Activated CD8-positive, alpha-beta T cell treated with anti-CD3 and anti-CD28 coated beads, Interleukin-2, amount 10 ng/mL, durations not matched to agents 7 days and 5 days (primary cell): ENCODE measurements around the gene ARHGAP26. TPM values are rescaled to one million over a fixed set of nuclear protein-coding genes. Genes with fewer than 3 reads are reported as not detected.
A peak's percentile ranks its signal among the peaks of the same experiment; 100 is the strongest.

Experiments
- ATAC-seq: fragments of 150-1000 bp; cut with Tn5 transposase; one replicate; pipeline ENCODE4 v1.10.0; 2021; ENCODE audit warnings: moderate library complexity
- CTCF ChIA-PET: fragments of 350-600 bp; sonication (Branson Sonifier 250); formaldehyde crosslinking; loops from one replicate; lab custom pipeline; 2021; ENCODE audit warnings: antibody characterized with exemption; lab: Charles Lee
- POLR2A ChIA-PET: fragments of 350-600 bp; sonication (Branson Sonifier 250); formaldehyde crosslinking; loops from one replicate; lab custom pipeline; 2021; ENCODE audit warnings: antibody characterized with exemption; lab: Charles Lee
- DNase-seq: peaks from one replicate; pipeline ENCODE4 v3.0.0-alpha.2; 2020
- H3K27ac Mint-ChIP-seq: one replicate; pipeline ENCODE4 v1.8.0; 2021; ENCODE audit warnings: mild to moderate bottlenecking, mixed read lengths
- H3K27me3 Mint-ChIP-seq: one replicate; pipeline ENCODE4 v1.8.0; 2021; ENCODE audit warnings: low read depth, mixed read lengths
- H3K36me3 Mint-ChIP-seq: one replicate; pipeline ENCODE4 v1.8.0; 2021; ENCODE audit warnings: low read depth, mixed read lengths
- H3K4me1 Mint-ChIP-seq: one replicate; pipeline ENCODE4 v1.8.0; 2021; ENCODE audit warnings: low read depth, mixed read lengths
- H3K4me3 Mint-ChIP-seq: one replicate; pipeline ENCODE4 v1.8.0; 2021; ENCODE audit warnings: mild to moderate bottlenecking, mixed read lengths
- H3K9me3 Mint-ChIP-seq: one replicate; pipeline ENCODE4 v1.8.0; 2022; ENCODE audit warnings: mixed read lengths; ENCODE audit not compliant: insufficient read depth
- total RNA-seq, 2 experiments: library from RNA; stranded (reverse); gene quantifications; one replicate each; pipeline ENCODE4 v1.2.3, GENCODE V29; 2021

Gene ARHGAP26
- total RNA-seq, 2 experiments from 2014 or later, result 25.4 to 30.3 TPM

DNA sequence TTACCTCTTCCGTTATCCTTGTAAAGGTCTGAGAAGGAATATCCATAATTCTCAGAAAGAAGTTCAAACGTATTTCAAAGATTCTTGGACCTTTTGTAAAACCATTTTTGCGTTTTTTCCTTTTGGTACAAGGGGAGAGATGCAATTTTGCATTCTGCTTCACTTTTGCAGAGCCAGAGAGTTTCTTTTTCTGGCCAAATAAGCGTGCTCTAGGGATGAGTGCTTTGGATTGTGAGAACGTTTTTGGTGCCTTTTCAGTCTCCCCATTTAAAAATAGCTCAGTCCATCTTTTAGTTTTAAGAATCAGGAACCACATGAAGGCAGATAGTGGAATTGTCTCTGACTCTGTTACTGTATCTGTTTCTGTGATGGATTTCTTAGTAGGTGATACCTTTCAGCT lies 1.5 kb downstream of the ARHGAP26 start:
- Mint-ChIP-seq H3K27me3 (no peaks in the 10 kb centered on the region), H3K9me3 (no peaks in the 10 kb centered on the region), H3K4me3 (peak overlapping the region; percentile 96), H3K4me1 (peaks cover 37% of the 10 kb centered on the region), H3K27ac (peak overlapping the region; percentile 23), H3K36me3 (peaks cover 3% of the 10 kb centered on the region)
- CTCF ChIA-PET, result interaction anchor here (0.8 to 8.1 kb wide), 13 partner anchors 8 to 117 kb away, joined by 3 to 76 read pairs (median 11); no protein-coding TSS in a partner anchor
- no peak for DNase-seq
- POLR2A ChIA-PET, result interaction anchor here (0.6 to 3.6 kb wide), 4 partner anchors 12 to 231 kb away, joined by 3 to 28 read pairs (median 21); no protein-coding TSS in a partner anchor
- no peak for ATAC-seq

- Mint-ChIP-seq H3K36me3 (peaks cover 3% of the 10 kb centered on the region), H3K4me3 (no peak overlapping the region), H3K9me3 (no peaks in the 10 kb centered on the region), H3K27me3 (no peaks in the 10 kb centered on the region), H3K4me1 (peaks cover 47% of the 10 kb centered on the region), H3K27ac (no peak overlapping the region)
- no peak for DNase-seq
- ChIA-PET CTCF (interaction anchor here (0.7 to 8.1 kb wide), 8 partner anchors 11 to 106 kb away, joined by 3 to 76 read pairs (median 26); no protein-coding TSS in a partner anchor), POLR2A (interaction anchor here (2.4 to 3.6 kb wide), 2 partner anchors 11 to 25 kb away, joined by 21 to 28 read pairs; no protein-coding TSS in a partner anchor)
- no peak for ATAC-seq
Observed at GRCh38 chr5:142772446-142773293, 2.5 kb downstream of the ARHGAP26 start.

DNA sequence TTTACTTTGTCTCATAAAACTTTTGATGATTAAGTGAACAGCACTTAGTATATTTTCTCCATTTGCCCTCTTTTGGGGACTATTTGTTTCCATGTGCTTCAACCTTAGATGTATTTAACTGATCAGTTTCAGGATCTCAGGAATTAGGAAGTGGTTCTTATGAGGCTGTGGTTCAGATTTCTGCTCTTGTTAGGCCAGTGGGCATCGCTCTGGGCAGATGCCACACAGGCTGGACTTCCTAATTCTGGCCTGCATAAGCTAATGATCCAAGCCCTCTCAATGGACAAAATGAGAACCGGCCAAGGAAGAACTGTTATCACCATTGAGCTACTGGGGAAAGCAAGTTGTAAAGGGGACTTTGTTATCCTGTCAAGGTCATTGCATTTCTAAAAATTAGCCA lies 6.9 kb downstream of the ARHGAP26 start:
- CTCF ChIA-PET, result interaction anchor here (1.4 kb wide), 1 partner anchor 23 kb away, joined by 4 read pairs; no protein-coding TSS in a partner anchor
- H3K27ac Mint-ChIP-seq, result no peak overlapping the region
- no peak for DNase-seq
- H3K4me3 Mint-ChIP-seq, result no peak overlapping the region
- POLR2A ChIA-PET, result no interaction called here
- no peaks in the 10 kb centered on the region for H3K27me3 Mint-ChIP-seq
- peaks cover 60% of the 10 kb centered on the region for H3K4me1 Mint-ChIP-seq
- H3K9me3 Mint-ChIP-seq, result no peaks in the 10 kb centered on the region
- ATAC-seq, result no peak
- peaks cover 3% of the 10 kb centered on the region for H3K36me3 Mint-ChIP-seq

- Mint-ChIP-seq H3K27ac (no peak overlapping the region), H3K27me3 (no peaks in the 10 kb centered on the region), H3K4me3 (no peak overlapping the region), H3K4me1 (peaks cover 57% of the 10 kb centered on the region), H3K9me3 (no peaks in the 10 kb centered on the region), H3K36me3 (peaks cover 3% of the 10 kb centered on the region)
- DNase-seq (no peak), ATAC-seq (no peak)
- POLR2A ChIA-PET, result interaction anchor here (1.0 kb wide), 1 partner anchor 46 kb away, joined by 4 read pairs; no protein-coding TSS in a partner anchor
- CTCF ChIA-PET, result interaction anchor here (1.0 kb wide), 1 partner anchor 61 kb away, joined by 4 read pairs; no protein-coding TSS in a partner anchor
Observed at GRCh38 chr5:142777850-142778249, 7.7 kb downstream of the ARHGAP26 start.

DNA sequence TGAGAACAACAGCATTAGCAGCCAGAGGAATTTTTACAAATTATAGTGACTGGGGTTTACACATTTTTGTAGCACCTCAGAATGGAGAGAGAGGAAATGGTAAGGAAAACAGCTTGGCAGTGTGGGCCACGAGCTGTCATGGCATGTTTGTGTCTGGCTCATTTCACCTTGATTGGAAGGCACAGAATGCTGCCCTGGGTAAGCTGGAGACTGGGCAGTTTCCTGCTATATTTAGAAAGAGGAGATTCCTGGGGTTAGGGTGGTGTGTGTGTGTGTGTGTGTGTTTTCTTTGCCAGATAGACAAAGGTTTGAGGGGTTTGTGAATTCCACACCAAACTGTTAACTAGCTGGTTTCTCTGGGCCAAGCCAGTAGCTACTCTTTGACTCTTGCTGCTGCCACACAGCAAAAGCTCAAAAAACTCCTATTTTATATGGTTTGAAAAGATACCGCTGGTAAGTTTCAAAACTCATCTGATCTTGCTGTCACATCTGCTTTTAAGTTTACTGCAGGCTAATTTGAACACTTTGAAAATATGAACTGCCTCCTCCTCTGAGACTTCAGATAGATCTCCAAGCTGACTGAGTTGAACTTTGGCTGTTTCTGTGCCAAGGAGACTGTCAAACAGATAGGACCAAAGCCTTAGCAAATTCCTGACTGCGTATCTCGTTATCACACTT lies 9.1 kb downstream of the ARHGAP26 start:
- CTCF ChIA-PET, result interaction anchor here (0.8 to 2.3 kb wide), 7 partner anchors 8 to 88 kb away, joined by 3 to 17 read pairs (median 7); partner anchors contain the start of gene ARHGAP26
- H3K4me3 Mint-ChIP-seq, result no peak overlapping the region

DNA sequence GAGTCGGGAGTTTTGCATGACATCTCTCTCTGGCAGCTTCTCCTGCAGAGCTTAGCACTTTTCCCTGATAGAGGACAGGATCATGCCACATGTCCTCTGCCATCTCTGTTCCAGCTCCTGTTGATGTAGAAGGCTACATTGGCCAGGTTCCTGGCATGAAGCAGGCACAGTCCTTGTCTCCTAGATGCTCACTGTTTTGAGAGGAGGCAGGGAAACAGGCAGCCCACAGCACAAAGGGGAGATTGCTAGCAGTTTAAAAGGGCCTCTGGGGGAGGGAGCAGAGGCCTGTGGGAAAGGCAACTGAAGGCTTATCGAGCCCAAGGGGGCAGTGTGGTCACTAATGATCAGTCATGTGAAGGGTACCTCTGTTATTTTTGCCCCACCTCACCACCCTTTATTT lies 10.7 kb downstream of the ARHGAP26 start:
- Mint-ChIP-seq H3K4me1 (peaks cover 74% of the 10 kb centered on the region), H3K27ac (no peak overlapping the region), H3K9me3 (no peaks in the 10 kb centered on the region), H3K27me3 (no peaks in the 10 kb centered on the region), H3K36me3 (no peaks in the 10 kb centered on the region), H3K4me3 (no peak overlapping the region)
- ChIA-PET POLR2A (no interaction called here), CTCF (interaction anchor here (0.7 to 7.0 kb wide), 2 partner anchors 10 to 86 kb away, joined by 3 to 73 read pairs; partner anchors contain the start of gene ARHGAP26)
- no peak for DNase-seq
- ATAC-seq, result no peak

More for the DNA sequence above, 9.1 kb downstream of the ARHGAP26 start:
- no peak for DNase-seq
- H3K9me3 Mint-ChIP-seq, result no peaks in the 10 kb centered on the region
- peaks cover 66% of the 10 kb centered on the region for H3K4me1 Mint-ChIP-seq
- no peak overlapping the region for H3K27ac Mint-ChIP-seq
- H3K36me3 Mint-ChIP-seq, result peaks cover 2% of the 10 kb centered on the region
- H3K27me3 Mint-ChIP-seq, result no peaks in the 10 kb centered on the region
- POLR2A ChIA-PET, result no interaction called here
- no peak for ATAC-seq

GRCh38 chr5:142782976-142783530 lies 12.9 kb downstream of the ARHGAP26 start:
- Mint-ChIP-seq H3K27ac (peak overlapping the region; percentile 54), H3K27me3 (no peaks in the 10 kb centered on the region), H3K4me3 (no peak overlapping the region), H3K9me3 (no peaks in the 10 kb centered on the region), H3K4me1 (peaks cover 72% of the 10 kb centered on the region), H3K36me3 (peaks cover 4% of the 10 kb centered on the region)
- POLR2A ChIA-PET, result interaction anchor here (0.6 to 3.4 kb wide), 2 partner anchors 12 to 81 kb away, joined by 4 to 28 read pairs; partner anchors contain the start of gene ARHGAP26
- CTCF ChIA-PET, result interaction anchor here (0.8 to 7.4 kb wide), 11 partner anchors 12 to 106 kb away, joined by 3 to 81 read pairs (median 4); partner anchors contain the start of gene ARHGAP26
- no peak for ATAC-seq
- DNase-seq, result no peak

DNA sequence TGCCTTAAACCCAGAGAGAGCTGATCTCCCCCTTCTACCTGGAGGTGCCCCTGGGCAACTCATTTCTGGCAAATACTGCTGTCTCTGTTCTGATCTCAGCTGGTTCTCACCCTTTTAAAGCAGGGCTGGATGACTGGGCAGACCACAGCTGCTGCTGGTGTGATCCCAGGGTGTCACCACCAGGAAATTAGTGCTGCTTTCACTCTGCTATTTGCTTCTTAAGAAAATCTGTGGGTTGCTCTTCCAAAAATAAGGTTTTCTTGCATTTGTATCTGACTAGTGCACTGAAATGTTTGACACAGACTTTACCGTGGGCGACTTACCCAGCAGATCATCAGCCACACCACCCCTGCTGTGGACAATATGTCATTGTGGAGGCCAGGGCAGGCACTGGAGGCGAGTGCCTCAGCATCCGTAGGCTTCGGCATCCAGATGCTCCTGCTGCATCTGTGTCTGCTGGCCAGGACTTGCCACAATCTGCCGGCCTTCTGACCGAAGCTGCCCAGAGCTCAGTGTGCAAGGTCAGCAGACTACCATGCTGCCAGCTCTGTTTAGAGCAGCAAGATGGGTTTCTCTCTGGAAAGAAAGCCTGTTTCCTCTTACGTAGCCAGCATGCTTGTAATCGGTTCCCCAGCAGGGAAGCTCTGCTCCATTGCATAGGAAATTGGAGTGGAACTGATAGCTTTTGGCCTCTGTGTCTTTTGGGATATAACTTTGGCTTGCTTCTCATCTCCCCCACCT lies 13.6 kb downstream of the ARHGAP26 start:
- no peaks in the 10 kb centered on the region for H3K27me3 Mint-ChIP-seq
- peaks cover 64% of the 10 kb centered on the region for H3K4me1 Mint-ChIP-seq
- ChIA-PET POLR2A (interaction anchor here (0.6 to 3.4 kb wide), 3 partner anchors 13 to 80 kb away, joined by 4 to 28 read pairs (median 8); partner anchors contain the start of gene ARHGAP26), CTCF (interaction anchor here (0.7 to 7.4 kb wide), 14 partner anchors 10 to 97 kb away, joined by 3 to 81 read pairs (median 4); partner anchors contain the start of gene ARHGAP26)
- DNase-seq (peak; percentile 67), ATAC-seq (peak; percentile 81)
- H3K4me3 Mint-ChIP-seq, result peak overlapping the region; percentile 21
- H3K36me3 Mint-ChIP-seq, result peaks cover 4% of the 10 kb centered on the region
- H3K9me3 Mint-ChIP-seq, result no peaks in the 10 kb centered on the region
- peak overlapping the region; percentile 56 for H3K27ac Mint-ChIP-seq

DNA sequence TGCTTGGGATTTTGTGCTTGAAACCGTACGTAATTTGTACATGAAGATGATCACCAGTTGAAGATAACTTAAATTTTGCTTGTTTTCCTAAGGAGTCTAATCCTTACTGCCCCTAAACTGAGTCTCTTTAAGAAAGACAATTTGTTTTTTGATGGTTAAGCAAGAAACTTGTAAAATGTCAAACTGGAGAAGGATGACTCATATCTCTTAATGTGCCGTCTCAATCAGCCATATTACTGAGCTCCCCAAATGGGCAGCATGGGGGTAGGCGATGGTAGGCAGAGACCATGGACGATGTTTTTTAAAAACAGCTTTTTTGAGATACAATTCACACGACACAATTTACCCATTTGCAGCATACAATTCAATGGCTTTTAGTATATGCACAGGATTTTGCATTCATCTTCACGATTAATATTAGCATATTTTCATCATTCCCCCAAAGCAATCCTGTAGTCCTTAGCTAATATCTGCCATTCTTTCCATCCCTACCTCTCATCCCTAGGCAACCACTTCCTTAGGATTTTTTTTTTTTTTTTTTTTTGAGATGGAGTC lies 14.3 kb downstream of the ARHGAP26 start:
- Mint-ChIP-seq H3K4me3 (peak overlapping the region; percentile 21), H3K36me3 (peaks cover 4% of the 10 kb centered on the region), H3K27ac (peak overlapping the region; percentile 56), H3K9me3 (no peaks in the 10 kb centered on the region), H3K27me3 (no peaks in the 10 kb centered on the region), H3K4me1 (peaks cover 57% of the 10 kb centered on the region)
- CTCF ChIA-PET, result interaction anchor here (0.8 to 7.4 kb wide), 12 partner anchors 9 to 97 kb away, joined by 3 to 81 read pairs (median 5); partner anchors contain the start of gene ARHGAP26
- POLR2A ChIA-PET, result interaction anchor here (1.7 to 3.4 kb wide), 2 partner anchors 14 to 16 kb away, joined by 8 to 28 read pairs; partner anchors contain the start of gene ARHGAP26
- ATAC-seq, result no peak
- DNase-seq, result no peak

DNA sequence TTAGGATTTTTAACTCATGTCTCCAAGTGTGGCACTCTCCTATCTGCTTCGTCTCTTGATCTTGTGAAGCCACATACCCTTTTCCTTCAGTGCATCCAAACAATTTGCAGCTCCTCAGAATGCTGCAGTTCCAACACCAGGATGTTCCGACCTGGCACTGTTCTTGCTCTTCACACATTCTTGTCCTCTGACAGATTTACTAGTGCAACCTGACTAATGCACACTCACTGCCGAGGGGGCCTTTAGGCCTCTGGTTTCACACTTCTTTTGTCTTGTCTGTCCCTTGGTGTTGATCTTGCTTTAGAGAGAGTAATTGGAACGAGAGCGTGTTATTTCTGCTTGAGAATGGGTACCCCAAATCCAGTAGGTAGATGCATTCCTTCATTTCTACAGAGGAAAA lies 15.0 kb downstream of the ARHGAP26 start:
- no peak overlapping the region for H3K27ac Mint-ChIP-seq
- H3K36me3 Mint-ChIP-seq, result peaks cover 9% of the 10 kb centered on the region
- ATAC-seq (no peak), DNase-seq (no peak)
- H3K4me1 Mint-ChIP-seq, result peaks cover 53% of the 10 kb centered on the region
- no peaks in the 10 kb centered on the region for H3K27me3 Mint-ChIP-seq
- POLR2A ChIA-PET, result interaction anchor here (1.7 to 3.4 kb wide), 2 partner anchors 14 to 15 kb away, joined by 8 to 28 read pairs; partner anchors contain the start of gene ARHGAP26
- CTCF ChIA-PET, result interaction anchor here (0.8 to 7.4 kb wide), 10 partner anchors 14 to 103 kb away, joined by 3 to 81 read pairs (median 12); partner anchors contain the start of gene ARHGAP26
- no peaks in the 10 kb centered on the region for H3K9me3 Mint-ChIP-seq
- no peak overlapping the region for H3K4me3 Mint-ChIP-seq
